Mesenchymal stem cell (in vitro differentiated cells and primary cell): ENCODE measurements around the gene MRM3.
A peak's percentile ranks its signal among the peaks of the same experiment; 100 is the strongest.
"Not testable (repeated sequence)": the region's sequence is repeated elsewhere in the genome, so short reads cannot be mapped to it uniquely, and the experiment has no call there.

Source experiments
- DNase-seq: peaks from one replicate; pipeline ENCODE4 v3.0.0-alpha.2; 2013
- H2AFZ ChIP-seq: one replicate; pipeline ENCODE4 v1.6.1; 2013; ENCODE audit warnings: low read depth, mild to moderate bottlenecking, control low read depth, inconsistent platforms, low read length, moderate library complexity
- H2AK5ac ChIP-seq: 2 replicates; pipeline ENCODE4 v1.6.1; 2013; ENCODE audit warnings: low read length, moderate library complexity, mild to moderate bottlenecking, inconsistent platforms; ENCODE audit not compliant: severe bottlenecking
- H2BK120ac ChIP-seq: one replicate; pipeline ENCODE4 v1.6.1; 2013; ENCODE audit warnings: low read depth, mild to moderate bottlenecking, inconsistent platforms, low read length, moderate library complexity
- H2BK12ac ChIP-seq, 2 experiments: one replicate each; pipeline ENCODE4 v1.6.1; 2013; ENCODE audit warnings: inconsistent platforms in 2 of 2, low read length in 2 of 2, mild to moderate bottlenecking in 2 of 2, moderate library complexity in 2 of 2, control low read depth in 1 of 2
- H2BK15ac ChIP-seq: one replicate; pipeline ENCODE4 v1.6.1; 2013; ENCODE audit warnings: mild to moderate bottlenecking, low read depth, inconsistent platforms; ENCODE audit not compliant: poor library complexity, severe bottlenecking
- H2BK5ac ChIP-seq: 2 replicates; pipeline ENCODE4 v1.6.1; 2013; ENCODE audit warnings: low read depth, mild to moderate bottlenecking, low read length, control low read depth, inconsistent platforms; ENCODE audit not compliant: poor library complexity, severe bottlenecking
- H3K14ac ChIP-seq, 2 experiments: one replicate each; pipeline ENCODE4 v1.6.1; 2013; ENCODE audit warnings: inconsistent platforms in 2 of 2, low read length in 2 of 2, control low read depth in 1 of 2, mild to moderate bottlenecking in 1 of 2, moderate library complexity in 1 of 2
- H3K18ac ChIP-seq, 2 experiments: one replicate each; pipeline ENCODE4 v1.6.1; 2013; ENCODE audit warnings: inconsistent platforms in 2 of 2, low read length in 2 of 2, control low read depth in 1 of 2, low read depth in 1 of 2, mild to moderate bottlenecking in 1 of 2
- H3K23ac ChIP-seq, 2 experiments: one replicate each; pipeline ENCODE4 v1.6.1; 2013; ENCODE audit warnings: inconsistent platforms in 2 of 2, low read length in 2 of 2, mild to moderate bottlenecking in 2 of 2, moderate library complexity in 2 of 2, control low read depth in 1 of 2
- H3K27ac ChIP-seq: 2 replicates; pipeline ENCODE4 v1.5.1; 2013; ENCODE audit warnings: mild to moderate bottlenecking, moderate library complexity, low read length, control low read depth, inconsistent platforms; ENCODE audit not compliant: poor library complexity, severe bottlenecking
- H3K27me3 ChIP-seq, 2 experiments: 2 replicates each; pipeline versions ENCODE4 v1.6.1 to v1.7.0; 2013; ENCODE audit warnings: low read length in 2 of 2, mild to moderate bottlenecking in 2 of 2, moderate library complexity in 2 of 2, control low read depth in 1 of 2, inconsistent platforms in 1 of 2; ENCODE audit not compliant: control insufficient read depth in 1 of 2, insufficient read depth in 1 of 2
- H3K36me3 ChIP-seq, 2 experiments: 2 replicates each; pipeline versions ENCODE4 v1.6.1 to v1.7.0; 2013; ENCODE audit warnings: low read length in 2 of 2, control low read depth in 1 of 2, inconsistent platforms in 1 of 2, low read depth in 1 of 2, mild to moderate bottlenecking in 1 of 2; ENCODE audit not compliant: insufficient read depth in 2 of 2, control insufficient read depth in 1 of 2
- H3K4ac ChIP-seq, 2 experiments: one replicate each; pipeline ENCODE4 v1.6.1; 2013; ENCODE audit warnings: inconsistent platforms in 2 of 2, low read length in 2 of 2, mild to moderate bottlenecking in 2 of 2, moderate library complexity in 2 of 2, control low read depth in 1 of 2, low read depth in 1 of 2
- H3K4me1 ChIP-seq: 2 replicates; pipeline ENCODE4 v1.6.1; 2013; ENCODE audit warnings: low read depth, low read length, control low read depth; ENCODE audit not compliant: control insufficient read depth, insufficient read depth
- H3K4me2 ChIP-seq: 2 replicates; pipeline ENCODE4 v1.6.1; 2013; ENCODE audit warnings: low read length, mild to moderate bottlenecking, inconsistent platforms; ENCODE audit not compliant: poor library complexity, severe bottlenecking
- H3K4me3 ChIP-seq, 2 experiments: 2 replicates each; pipeline versions ENCODE4 v1.5.1 to v1.7.0; 2013; ENCODE audit warnings: low read length in 2 of 2, mild to moderate bottlenecking in 2 of 2, control low read depth in 1 of 2, low read depth in 1 of 2; ENCODE audit not compliant: insufficient read depth in 1 of 2
- H3K79me1 ChIP-seq: replicated peaks from 2 replicates; pipeline ENCODE4 v1.6.1; 2013; ENCODE audit warnings: mild to moderate bottlenecking, control low read depth, low read length, inconsistent platforms; ENCODE audit not compliant: poor library complexity, severe bottlenecking
- H3K9ac ChIP-seq: 2 replicates; pipeline ENCODE4 v1.7.0; 2013; ENCODE audit warnings: mild to moderate bottlenecking, low read length, moderate library complexity
- H3K9me3 ChIP-seq: 2 replicates; pipeline ENCODE4 v1.7.0; 2013; ENCODE audit warnings: mild to moderate bottlenecking, low read length; ENCODE audit not compliant: control insufficient read depth
- H4K8ac ChIP-seq: one replicate; pipeline ENCODE4 v1.6.1; 2013; ENCODE audit warnings: inconsistent platforms, mild to moderate bottlenecking, low read length, moderate library complexity
- H4K91ac ChIP-seq: one replicate; pipeline ENCODE4 v1.6.1; 2013; ENCODE audit warnings: mild to moderate bottlenecking, low read length, inconsistent platforms
- WGBS: methylation state at CpG from one replicate; pipeline ENCODE4 v1.1.7; 2013; ENCODE audit warnings: mixed read lengths; 5-methylcytosine and 5-hydroxymethylcytosine counted together

MRM3 gene

DNA sequence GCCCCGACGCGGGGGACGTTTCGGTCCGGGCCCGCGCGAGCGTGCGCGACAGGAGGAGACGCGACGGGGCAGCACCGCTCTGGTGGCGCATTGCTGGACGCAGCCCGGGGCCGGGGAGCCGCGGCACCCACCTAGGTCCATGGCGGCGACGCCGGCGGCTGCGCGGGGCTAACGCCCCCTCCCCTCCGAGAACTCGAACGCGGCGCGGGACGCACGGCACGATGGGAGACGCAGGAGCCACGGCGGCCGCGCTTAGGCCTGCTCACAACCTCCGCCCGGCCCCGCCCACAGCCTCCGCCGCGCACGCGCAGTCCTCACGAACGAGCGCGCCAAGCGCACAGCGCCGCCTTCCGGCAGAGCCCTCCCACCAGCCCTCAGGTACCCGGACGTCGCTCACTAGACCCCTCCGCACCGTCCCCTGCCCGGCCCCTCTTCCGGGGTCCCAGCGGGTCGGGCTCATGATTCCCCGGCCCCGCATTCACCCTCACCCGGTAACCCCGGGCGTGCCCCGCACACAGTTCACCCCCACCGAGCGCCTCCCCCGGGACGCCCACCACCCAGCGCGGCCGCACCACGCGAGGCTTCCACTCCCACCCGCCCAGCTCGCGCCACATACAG is 30.0 kb upstream of the MRM3 start, which contains the start of gene GEMIN4:
Gene GEMIN4 (minus strand): TSS at position 263 of the 618 bp plus-strand sequence. CDS start 122 bp downstream, at position 141.
- Histone ChIP-seq H4K8ac (peak within 1 kb of the TSS; percentile 96), H2BK5ac (peak within 1 kb of the TSS; percentile 24), H3K23ac (peak within 1 kb of the TSS in 1 of 2 experiments; percentile 90), H3K14ac (peak within 1 kb of the TSS in 1 of 2 experiments; percentile 96), H3K4me1 (peaks cover 15% of the 10 kb centered on the region), H3K9me3 (no peaks in the 10 kb centered on the region), H3K27me3 (no peaks in the 10 kb centered on the region), H2AK5ac (no peak within 1 kb of the TSS), H2BK120ac (peak within 1 kb of the TSS; percentile 22), H2BK15ac (peak within 1 kb of the TSS; percentile 73), H2AFZ (peak within 1 kb of the TSS; percentile 97), H3K4ac (peak within 1 kb of the TSS; percentile 77 to 96), H3K4me3 (peak within 1 kb of the TSS; percentile 92 to 96), H3K36me3 (peaks cover 18 to 24% of the 10 kb centered on the region in 2 experiments), H4K91ac (peak within 1 kb of the TSS; percentile 84), H2BK12ac (peak within 1 kb of the TSS in 1 of 2 experiments; percentile 34), H3K18ac (peak within 1 kb of the TSS; percentile 89 to 94), H3K4me2 (peak within 1 kb of the TSS; percentile 98), H3K27ac (no peak within 1 kb of the TSS), H3K9ac (peak within 1 kb of the TSS; percentile 92), H3K79me1 (peaks cover 23% of the 10 kb centered on the region)
- WGBS: 1% methylated on average over 59 of the region's 87 CpGs
- DNase-seq: peak; percentile 83

- peak overlapping the region; percentile 92 to 96 for H3K4me3 ChIP-seq
- no peaks in the 10 kb centered on the region for H3K9me3 ChIP-seq
- H3K4me1 ChIP-seq: peaks cover 15% of the 10 kb centered on the region
- peak overlapping the region; percentile 97 for H2AFZ ChIP-seq
- peak overlapping the region; percentile 22 for H2BK120ac ChIP-seq
- peak overlapping the region; percentile 89 to 94 for H3K18ac ChIP-seq
- 69% methylated on average over 43 of the region's 43 CpGs for WGBS
- peak overlapping the region; percentile 92 for H3K9ac ChIP-seq
- H2BK15ac ChIP-seq: peak overlapping the region; percentile 56
- no peaks in the 10 kb centered on the region for H3K27me3 ChIP-seq
- H2BK5ac ChIP-seq: no peak overlapping the region
- no peak overlapping the region for H2AK5ac ChIP-seq
- H3K14ac ChIP-seq: peak overlapping the region in 1 of 2 experiments; percentile 96
- peak overlapping the region in 1 of 2 experiments; percentile 66 for H3K23ac ChIP-seq
- peak overlapping the region; percentile 96 for H4K8ac ChIP-seq
- peak overlapping the region; percentile 61 to 96 for H3K4ac ChIP-seq
- H4K91ac ChIP-seq: peak overlapping the region; percentile 52
- H3K79me1 ChIP-seq: peaks cover 17% of the 10 kb centered on the region
- H3K4me2 ChIP-seq: peak overlapping the region; percentile 98
- H3K36me3 ChIP-seq: peaks cover 18 to 22% of the 10 kb centered on the region in 2 experiments
- peak overlapping the region in 1 of 2 experiments; percentile 34 for H2BK12ac ChIP-seq
- no peak overlapping the region for H3K27ac ChIP-seq
- peak; percentile 22 for DNase-seq
Measured at GRCh38 chr17:752620-753219, 29.4 kb upstream of the MRM3 start.

DNA sequence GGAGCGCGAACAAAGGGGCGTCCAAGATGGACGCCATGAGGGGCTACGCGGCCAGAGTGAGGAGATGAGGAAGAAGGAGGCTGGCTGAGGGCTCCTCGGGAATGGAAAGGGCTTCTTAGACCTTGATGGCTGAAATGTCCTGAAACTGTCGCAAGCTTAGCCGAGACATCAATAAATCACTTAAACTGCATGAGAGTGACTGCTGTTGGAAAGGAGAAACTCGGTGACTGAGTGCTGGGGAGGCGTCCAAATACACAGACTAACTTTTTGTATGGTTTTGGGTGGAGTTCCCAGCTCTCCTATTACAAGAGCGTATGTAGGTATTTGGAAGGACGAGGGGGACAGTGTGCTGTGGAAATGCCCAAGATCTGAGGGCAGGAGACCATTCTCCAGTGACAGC is 28.7 kb upstream of the MRM3 start:
- H3K18ac ChIP-seq: no peak overlapping the region
- WGBS: 95% methylated on average over 13 of the region's 13 CpGs
- H3K27me3 ChIP-seq: no peaks in the 10 kb centered on the region
- peaks cover 11% of the 10 kb centered on the region for H3K79me1 ChIP-seq
- H4K8ac ChIP-seq: no peak overlapping the region
- H3K27ac ChIP-seq: no peak overlapping the region
- DNase-seq: no peak
- no peak overlapping the region for H2BK15ac ChIP-seq
- no peak overlapping the region for H3K4ac ChIP-seq
- no peak overlapping the region for H2BK5ac ChIP-seq
- H3K4me1 ChIP-seq: peaks cover 15% of the 10 kb centered on the region
- H4K91ac ChIP-seq: no peak overlapping the region
- peaks cover 15 to 21% of the 10 kb centered on the region in 2 experiments for H3K36me3 ChIP-seq
- H3K23ac ChIP-seq: no peak overlapping the region
- no peak overlapping the region for H3K14ac ChIP-seq
- no peak overlapping the region for H3K4me2 ChIP-seq
- no peak overlapping the region for H3K4me3 ChIP-seq
- no peak overlapping the region for H2AFZ ChIP-seq
- H2BK120ac ChIP-seq: no peak overlapping the region
- no peak overlapping the region for H2BK12ac ChIP-seq
- H2AK5ac ChIP-seq: no peak overlapping the region
- no peaks in the 10 kb centered on the region for H3K9me3 ChIP-seq
- no peak overlapping the region for H3K9ac ChIP-seq

DNA sequence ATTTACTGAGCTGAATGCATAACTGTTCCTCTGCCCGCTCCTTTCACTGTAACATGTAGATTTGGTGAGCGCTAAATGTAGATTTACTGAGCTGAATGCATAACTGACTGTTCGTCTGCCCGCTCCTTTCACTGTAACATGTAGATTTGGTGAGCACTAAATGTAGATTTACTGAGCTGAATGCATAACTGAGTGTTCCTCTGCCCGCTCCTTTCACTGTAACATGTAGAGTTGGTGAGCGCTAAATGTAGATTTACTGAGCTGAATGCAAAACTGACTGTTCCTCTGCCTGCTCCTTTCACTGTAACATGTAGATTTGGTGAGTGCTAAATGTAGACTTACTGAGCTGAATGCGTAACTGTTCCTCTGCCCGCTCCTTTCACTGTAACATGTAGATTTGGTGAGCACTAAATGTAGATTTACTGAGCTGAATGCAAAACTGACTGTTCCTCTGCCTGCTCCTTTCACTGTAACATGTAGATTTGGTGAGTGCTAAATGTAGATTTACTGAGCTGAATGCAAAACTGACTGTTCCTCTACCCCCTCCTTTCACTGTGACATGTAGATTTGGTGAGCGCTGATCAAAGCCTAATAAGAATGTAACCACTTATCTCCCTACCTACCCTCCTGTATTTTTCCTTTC is 26.7 kb upstream of the MRM3 start:
- not testable (repeated sequence) for DNase-seq, H2BK120ac ChIP-seq, H4K8ac ChIP-seq, H4K91ac ChIP-seq, H3K9ac ChIP-seq, H2BK5ac ChIP-seq, H3K9me3 ChIP-seq, H3K4me2 ChIP-seq, H2AK5ac ChIP-seq, H3K27me3 ChIP-seq, H3K4me3 ChIP-seq, H2BK12ac ChIP-seq, H3K23ac ChIP-seq, H2BK15ac ChIP-seq, H3K79me1 ChIP-seq, H3K18ac ChIP-seq, H3K27ac ChIP-seq, H3K14ac ChIP-seq, H2AFZ ChIP-seq, H3K4ac ChIP-seq
- Histone ChIP-seq H3K4me1 (peaks cover 15% of the 10 kb centered on the region), H3K36me3 (peaks cover 18 to 38% of the 10 kb centered on the region in 2 experiments)
- WGBS: 99% methylated on average over 7 of the region's 9 CpGs
